Chondrocyte (in vitro differentiated cells): Measurements from ENCODE around the gene METAP1. TPM values are rescaled to one million over a fixed set of nuclear protein-coding genes. Genes with fewer than 3 reads are reported as not detected.

Experiments used
- DNase-seq: peaks from one replicate; pipeline ENCODE4 v3.0.0; 2021; ENCODE audit warnings: mixed read lengths, low spot score
- H3K27ac Mint-ChIP-seq: one replicate; pipeline ENCODE4 v1.8.0; 2021; ENCODE audit warnings: mild to moderate bottlenecking, moderate library complexity, mixed read lengths; ENCODE audit not compliant: unreplicated experiment
- H3K27me3 Mint-ChIP-seq: 2 replicates; pipeline ENCODE4 v1.8.0; 2021; ENCODE audit warnings: low read depth, mixed read lengths
- H3K36me3 Mint-ChIP-seq: 2 replicates; pipeline ENCODE4 v1.8.0; 2021; ENCODE audit warnings: low read depth, mixed read lengths
- H3K4me1 Mint-ChIP-seq: 2 replicates; pipeline ENCODE4 v1.8.0; 2021; ENCODE audit warnings: low read depth, mild to moderate bottlenecking, mixed read lengths
- H3K4me3 Mint-ChIP-seq: one replicate; pipeline ENCODE4 v1.8.0; 2021; ENCODE audit warnings: mild to moderate bottlenecking, moderate library complexity, mixed read lengths; ENCODE audit not compliant: unreplicated experiment
- H3K9me3 Mint-ChIP-seq: 2 replicates; pipeline ENCODE4 v1.8.0; 2021; ENCODE audit warnings: low read depth, mixed read lengths
- total RNA-seq: library from RNA; stranded (reverse); gene quantifications from 3 replicates; pipeline ENCODE4 v1.2.1, GENCODE V29; 2021
- TF ChIP-seq, protein P1 (sequence below): fragments of 200-600 bp; sonication (generic); IDR thresholded peaks from 2 replicates; pipeline ENCODE4 v1.5.0; 2021; ENCODE audit warnings: antibody characterized with exemption, mild to moderate bottlenecking, moderate library complexity

METAP1 gene
- total RNA-seq, 1 donor from 2014 or later: 34.0 TPM

DNA sequence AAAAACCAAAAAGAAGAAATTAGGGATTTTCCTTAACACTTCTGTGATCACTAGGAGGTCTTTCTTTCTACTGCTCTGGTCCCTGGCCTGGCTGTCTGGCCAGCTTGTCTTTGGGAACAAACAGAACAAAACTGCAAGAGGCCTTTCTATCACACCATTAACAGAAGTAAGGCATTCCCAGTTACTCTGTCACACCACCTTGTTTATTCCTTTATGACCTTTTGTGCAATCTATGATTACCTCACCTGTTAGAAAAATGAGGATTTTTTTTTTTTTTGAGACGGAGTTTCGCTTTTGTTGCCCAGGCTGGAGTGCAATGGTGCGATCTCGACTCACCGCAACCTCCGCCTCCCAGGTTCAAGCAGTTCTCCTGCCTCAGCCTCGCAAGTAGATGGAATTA is 3.0 kb downstream of the METAP1 start:
- Mint-ChIP-seq H3K4me1 (peaks cover 22% of the 10 kb centered on the region), H3K4me3 (no peak overlapping the region), H3K27me3 (no peaks in the 10 kb centered on the region), H3K36me3 (no peaks in the 10 kb centered on the region), H3K27ac (no peak overlapping the region), H3K9me3 (no peaks in the 10 kb centered on the region)
- TF ChIP-seq, protein P1, sequence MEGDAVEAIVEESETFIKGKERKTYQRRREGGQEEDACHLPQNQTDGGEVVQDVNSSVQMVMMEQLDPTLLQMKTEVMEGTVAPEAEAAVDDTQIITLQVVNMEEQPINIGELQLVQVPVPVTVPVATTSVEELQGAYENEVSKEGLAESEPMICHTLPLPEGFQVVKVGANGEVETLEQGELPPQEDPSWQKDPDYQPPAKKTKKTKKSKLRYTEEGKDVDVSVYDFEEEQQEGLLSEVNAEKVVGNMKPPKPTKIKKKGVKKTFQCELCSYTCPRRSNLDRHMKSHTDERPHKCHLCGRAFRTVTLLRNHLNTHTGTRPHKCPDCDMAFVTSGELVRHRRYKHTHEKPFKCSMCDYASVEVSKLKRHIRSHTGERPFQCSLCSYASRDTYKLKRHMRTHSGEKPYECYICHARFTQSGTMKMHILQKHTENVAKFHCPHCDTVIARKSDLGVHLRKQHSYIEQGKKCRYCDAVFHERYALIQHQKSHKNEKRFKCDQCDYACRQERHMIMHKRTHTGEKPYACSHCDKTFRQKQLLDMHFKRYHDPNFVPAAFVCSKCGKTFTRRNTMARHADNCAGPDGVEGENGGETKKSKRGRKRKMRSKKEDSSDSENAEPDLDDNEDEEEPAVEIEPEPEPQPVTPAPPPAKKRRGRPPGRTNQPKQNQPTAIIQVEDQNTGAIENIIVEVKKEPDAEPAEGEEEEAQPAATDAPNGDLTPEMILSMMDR: no peak
- DNase-seq: no peak

DNA sequence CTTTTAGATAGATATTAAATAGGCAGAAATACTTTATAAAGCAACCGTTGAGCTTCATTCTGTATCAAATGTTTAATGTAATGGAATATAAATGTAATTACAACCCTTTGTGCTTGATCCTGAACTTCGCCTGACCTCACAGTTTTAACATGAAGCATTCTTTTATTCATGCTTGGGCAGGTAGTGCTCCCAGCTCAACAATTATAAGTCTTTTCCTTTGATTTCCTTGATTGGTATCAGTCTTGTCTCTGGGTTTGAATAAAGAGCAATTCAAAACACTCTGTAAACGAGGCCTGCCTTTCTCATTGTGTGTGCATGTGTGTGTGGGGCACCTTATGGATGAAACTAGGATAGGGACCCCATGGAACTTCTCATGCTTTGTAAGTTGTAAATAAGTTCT is 6.8 kb downstream of the METAP1 start:
- TF ChIP-seq, protein P1: no peak
- Mint-ChIP-seq H3K36me3 (no peaks in the 10 kb centered on the region), H3K27ac (no peak overlapping the region), H3K9me3 (no peaks in the 10 kb centered on the region), H3K27me3 (no peaks in the 10 kb centered on the region), H3K4me1 (peaks cover 8% of the 10 kb centered on the region), H3K4me3 (no peak overlapping the region)
- DNase-seq: no peak

GRCh38 chr4:99008051-99008450 is 12.5 kb downstream of the METAP1 start:
- H3K4me3 Mint-ChIP-seq: no peak overlapping the region
- no peaks in the 10 kb centered on the region for H3K27me3 Mint-ChIP-seq
- no peak for DNase-seq
- no peaks in the 10 kb centered on the region for H3K4me1 Mint-ChIP-seq
- TF ChIP-seq, protein P1: no peak
- no peak overlapping the region for H3K27ac Mint-ChIP-seq
- peaks cover 7% of the 10 kb centered on the region for H3K9me3 Mint-ChIP-seq
- H3K36me3 Mint-ChIP-seq: peaks cover 5% of the 10 kb centered on the region

DNA sequence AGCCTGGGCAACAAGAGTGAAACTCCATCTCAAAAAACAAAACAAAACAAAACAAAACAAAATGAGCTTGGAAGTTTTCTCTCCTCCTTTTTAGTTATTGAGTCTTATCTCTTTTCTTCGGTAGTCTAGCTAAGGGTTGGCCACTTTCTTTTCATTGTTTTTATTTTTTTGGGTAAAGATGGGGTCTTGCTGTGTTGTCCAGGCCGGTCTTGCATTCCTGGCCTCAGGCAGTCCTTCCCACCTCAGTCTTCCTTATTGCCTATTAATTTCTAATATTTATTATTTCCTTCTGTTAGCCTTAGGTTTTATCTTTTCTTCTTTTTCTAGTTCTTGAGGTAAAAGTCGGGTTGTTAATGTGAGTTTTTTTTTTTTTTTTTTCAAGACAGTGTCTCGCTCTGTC is 16.4 kb downstream of the METAP1 start:
- TF ChIP-seq, protein P1: no peak
- no peak overlapping the region for H3K4me3 Mint-ChIP-seq
- H3K36me3 Mint-ChIP-seq: peaks cover 5% of the 10 kb centered on the region
- DNase-seq: no peak
- peaks cover 7% of the 10 kb centered on the region for H3K9me3 Mint-ChIP-seq
- H3K27ac Mint-ChIP-seq: no peak overlapping the region
- no peaks in the 10 kb centered on the region for H3K27me3 Mint-ChIP-seq
- peaks cover 8% of the 10 kb centered on the region for H3K4me1 Mint-ChIP-seq

- peaks cover 7% of the 10 kb centered on the region for H3K9me3 Mint-ChIP-seq
- H3K27ac Mint-ChIP-seq: peak overlapping the region; percentile 61
- peaks cover 8% of the 10 kb centered on the region for H3K4me1 Mint-ChIP-seq
- H3K4me3 Mint-ChIP-seq: no peak overlapping the region
- H3K36me3 Mint-ChIP-seq: peaks cover 5% of the 10 kb centered on the region
- no peak for DNase-seq
- TF ChIP-seq, protein P1: no peak
- no peaks in the 10 kb centered on the region for H3K27me3 Mint-ChIP-seq
Observed at GRCh38 chr4:99013402-99013843, 17.9 kb downstream of the METAP1 start.
